HepG2 (cell line): ENCODE measurements around the gene CAMK1D. TPM values are rescaled to one million over a fixed set of nuclear protein-coding genes. Genes with fewer than 3 reads are reported as not detected.

Experiments
- ATAC-seq: fragments of 200-7000 bp; cut with Tn5 transposase; 3 replicates; pipeline ENCODE4 v1.9.1; 2020; ENCODE audit warnings: mild to moderate bottlenecking, moderate library complexity
- BruUV-seq: library from RNA; stranded (reverse); fragments of 400-500 nt; replicated peaks from 2 replicates; lab custom pipeline; 2021; lab: Mats Ljungman, UMichigan
- CTCF ChIA-PET: fragments of 300-600 bp; formaldehyde crosslinking; extraction: SDS; loops from one replicate; lab custom pipeline; 2021; ENCODE audit warnings: low total read pairs, inconsistent platforms, low intra/inter-chr PET ratio; lab: Yijun Ruan, JAX
- POLR2A ChIA-PET: fragments of 350-600 bp; sonication (Branson Sonifier 250); formaldehyde crosslinking; loops from one replicate; lab custom pipeline; 2020; ENCODE audit warnings: antibody characterized with exemption, inconsistent platforms; lab: Yijun Ruan, JAX
- DNase-seq: peaks from one replicate; pipeline ENCODE4 v3.0.0-alpha.2; 2015; ENCODE audit warnings: low spot score
- FAIRE-seq: peaks from 3 replicates; lab custom pipeline; 2011; peaks lifted over from hg19 to GRCh38; lab: Jason Lieb, UNC
- H2AFZ ChIP-seq: one replicate; pipeline ENCODE4 v1.6.1; 2011; ENCODE audit warnings: low read length, inconsistent platforms
- H3K27ac ChIP-seq: fragments of 300-600 bp; 3 replicates; pipeline ENCODE4 v1.8.0; 2011; ENCODE audit warnings: mixed run types, mild to moderate bottlenecking, mixed read lengths, low read length, inconsistent platforms; ENCODE audit not compliant: insufficient read depth; ENCODE audit errors: extremely low read length
- H3K27me3 ChIP-seq, 2 experiments: fragments of 200-600 bp in 1 of 2; 2 replicates in 1 of 2; 3 replicates in 1 of 2; pipeline versions ENCODE4 v1.6.0 to v1.8.0; 2011; ENCODE audit warnings: low read length in 2 of 2, mild to moderate bottlenecking in 2 of 2, moderate library complexity in 2 of 2, inconsistent platforms in 1 of 2; ENCODE audit not compliant: insufficient read depth in 2 of 2, control insufficient read depth in 1 of 2
- H3K36me3 ChIP-seq, 2 experiments: fragments of 200-600 bp in 1 of 2; replicated peaks in 1 of 2; 2 replicates in 1 of 2; 3 replicates in 1 of 2; pipeline versions ENCODE4 v1.5.1 to v1.8.0; 2011; ENCODE audit warnings: low read length in 2 of 2, inconsistent platforms in 1 of 2; ENCODE audit not compliant: insufficient read depth in 2 of 2, control insufficient read depth in 1 of 2
- H3K4me1 ChIP-seq: 2 replicates; pipeline ENCODE4 v1.5.1; 2012; ENCODE audit warnings: low read length, inconsistent platforms; ENCODE audit not compliant: insufficient read depth
- H3K4me2 ChIP-seq: 2 replicates; pipeline ENCODE4 v1.6.0; 2011; ENCODE audit warnings: low read depth, low read length, inconsistent platforms
- H3K4me3 ChIP-seq, 3 experiments: fragments of 200-600 bp in 1 of 3; sonication (generic), shearing (Covaris generic) in 1 of 3; replicated peaks in 1 of 3; 2 replicates each; pipeline ENCODE4 v1.5.1; 2011 to 2016; ENCODE audit warnings: low read length in 3 of 3, inconsistent platforms in 2 of 3, low read depth in 2 of 3, mild to moderate bottlenecking in 2 of 3, control low read depth in 1 of 3, mixed read lengths in 1 of 3; ENCODE audit not compliant: insufficient read depth in 1 of 3
- H3K79me2 ChIP-seq: one replicate; pipeline ENCODE4 v1.6.1; 2011; ENCODE audit warnings: low read length, inconsistent platforms; ENCODE audit not compliant: insufficient read depth
- H3K9ac ChIP-seq: 2 replicates; pipeline ENCODE4 v1.6.0; 2011; ENCODE audit warnings: mild to moderate bottlenecking, low read depth, low read length, inconsistent platforms; ENCODE audit not compliant: insufficient read depth
- H3K9me3 ChIP-seq: 2 replicates; pipeline ENCODE4 v1.5.1; 2012; ENCODE audit warnings: mild to moderate bottlenecking, low read length
- H4K20me1 ChIP-seq: 2 replicates; pipeline ENCODE4 v1.6.0; 2011; ENCODE audit warnings: inconsistent platforms, mild to moderate bottlenecking, low read length, moderate library complexity; ENCODE audit not compliant: insufficient read depth
- ATF7 ChIP-seq, 2 experiments: fragments of 450-650 bp in 1 of 2; sonication (generic) in 1 of 2; formaldehyde crosslinking in 1 of 2; IDR thresholded peaks; 2 replicates each; pipeline versions ENCODE4 v1.4.0 to v1.6.1; 2016 to 2020; ENCODE audit warnings: antibody characterized with exemption in 1 of 2, mild to moderate bottlenecking in 1 of 2, missing genetic modification reagents in 1 of 2
- FIP1L1 ChIP-seq: fragments of 200-400 bp; formaldehyde crosslinking; IDR thresholded peaks from 2 replicates; pipeline ENCODE4 v1.6.1; 2018; ENCODE audit warnings: low read depth, mild to moderate bottlenecking, low read length, moderate library complexity, borderline replicate concordance; ENCODE audit not compliant: insufficient read depth
- JUND ChIP-seq: sonication (generic); formaldehyde crosslinking; IDR thresholded peaks from 2 replicates; pipeline ENCODE4 v1.8.0; 2022; ENCODE audit warnings: mild to moderate bottlenecking, missing genetic modification reagents
- NCOR1 ChIP-seq: fragments of 200-600 bp; sonication (generic); IDR thresholded peaks from 2 replicates; pipeline ENCODE4 v1.7.0; 2017; ENCODE audit warnings: antibody characterized with exemption, low read length, borderline replicate concordance
- TBP ChIP-seq: sonication (generic); formaldehyde crosslinking; IDR thresholded peaks from 2 replicates; pipeline ENCODE4 v1.5.0; 2020; ENCODE audit warnings: missing genetic modification reagents
- ZFP36 ChIP-seq: fragments of 150-350 bp; IDR thresholded peaks from 2 replicates; pipeline ENCODE4 v1.6.1; 2018; ENCODE audit warnings: borderline replicate concordance, low read length, low read depth; ENCODE audit not compliant: partially characterized antibody
- WGBS: methylation state at CpG from one replicate; pipeline ENCODE4 v1.1.6; 2017; ENCODE audit warnings: low lambda C conversion rate; 5-methylcytosine and 5-hydroxymethylcytosine counted together
- in situ Hi-C: cut with HindIII; loops from 2 replicates; pipeline ENCODE4 v1.10.0; 2017; ENCODE audit warnings: low pct_unique_long_range_greater_than_20kb; ENCODE audit not compliant: extremely low pct_ligation_motif_present
- intact Hi-C: fragments of 100-400 bp; cut with micrococcal nuclease; formaldehyde crosslinking; loops from one replicate; pipeline ENCODE4 v1.10.0; 2022; ENCODE audit not compliant: unreplicated experiment
- polyA plus RNA-seq, 8 experiments: library from polyadenylated mRNA; depleted of rRNA in 3 of 8; stranded (reverse) in 7 of 8; unstranded in 1 of 8; fragments of >200 nt; fragmentation: Illumina TruSeq in 4 of 8; extraction: Trizol in 4 of 8; gene quantifications; 2 replicates each; pipeline versions ENCODE4 v1.2.1 to v1.2.3, GENCODE V29; 2011 to 2016; ENCODE audit warnings: low read depth in 4 of 8, missing spikeins in 1 of 8, mixed read lengths in 1 of 8; ENCODE audit not compliant: insufficient read depth in 1 of 8
- total RNA-seq, 5 experiments: library from RNA; depleted of rRNA; stranded (reverse); fragments of >200 nt; fragmentation: Illumina TruSeq; extraction: Trizol; gene quantifications; 2 replicates each; pipeline ENCODE4 v1.2.3, GENCODE V29; 2016; ENCODE audit warnings: low read depth in 1 of 5
- TF ChIP-seq, protein P1 (sequence below): conservative IDR thresholded peaks from 2 replicates; pipeline ENCODE4 v1.6.1; 2018; ENCODE audit warnings: missing genetic modification reagents

CAMK1D gene
- total and polyA plus RNA-seq, 2 of the 13 experiments (the other 11 are each of a cell fraction or from before 2014, with no cell fraction given) = under 0.01 TPM; not detected in 1

DNA sequence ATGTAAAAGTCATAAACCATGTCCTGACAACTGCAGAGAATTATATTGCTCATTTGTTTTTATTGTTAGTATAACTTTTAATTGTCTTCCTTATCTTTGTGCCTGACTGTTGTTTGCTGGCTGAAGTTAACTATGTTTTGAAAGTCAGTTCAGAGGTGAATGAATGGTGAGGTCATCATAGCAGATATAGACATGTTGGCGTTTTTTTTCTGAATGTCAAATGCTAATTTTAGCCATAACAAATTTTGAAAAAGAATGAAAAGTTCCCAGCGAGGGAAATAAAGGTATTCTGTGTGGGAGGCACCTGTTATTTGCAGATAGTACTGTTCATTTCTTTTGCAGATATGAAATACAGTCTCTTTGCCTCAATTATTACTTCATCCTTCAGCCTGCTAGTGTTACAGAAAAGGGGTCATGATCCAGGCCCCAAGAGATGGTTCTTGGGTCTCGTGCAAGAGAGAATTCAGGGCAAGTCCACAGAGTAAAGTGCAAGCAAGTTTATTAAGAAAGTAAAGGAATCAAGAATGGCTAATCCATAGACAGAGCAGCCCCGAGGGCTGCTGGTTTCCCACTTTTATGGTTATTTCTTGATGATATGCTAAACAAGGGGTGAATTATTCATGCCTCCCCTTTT is 96.5 kb downstream of the CAMK1D start:
- CTCF ChIA-PET = no interaction called here
- Histone ChIP-seq H3K4me1 (no peaks in the 10 kb centered on the region), H3K27me3 (no peaks in the 10 kb centered on the region), H3K36me3 (no peaks in the 10 kb centered on the region), H4K20me1 (no peaks in the 10 kb centered on the region), H3K79me2 (no peaks in the 10 kb centered on the region), H3K9ac (no peak overlapping the region), H2AFZ (no peak overlapping the region), H3K9me3 (no peaks in the 10 kb centered on the region), H3K4me2 (no peak overlapping the region), H3K4me3 (no peak overlapping the region), H3K27ac (no peak overlapping the region)
- intact Hi-C loops = no loop called here
- WGBS = 23% methylated on average over 4 of the region's 4 CpGs
- no peak for ATAC-seq
- TF ChIP-seq TBP (CRISPR knock-in tag) (no peak), ZFP36 (no peak), JUND (CRISPR knock-in tag) (no peak), FIP1L1 (no peak), ATF7 (IDR thresholded peaks at IDR 0.05) (peak; percentile 49; the same call in 1 of the 2 replicates), ATF7 (CRISPR knock-in tag; IDR thresholded peaks at IDR 0.05) (no peak), NCOR1 (no peak)
- TF ChIP-seq, protein P1, sequence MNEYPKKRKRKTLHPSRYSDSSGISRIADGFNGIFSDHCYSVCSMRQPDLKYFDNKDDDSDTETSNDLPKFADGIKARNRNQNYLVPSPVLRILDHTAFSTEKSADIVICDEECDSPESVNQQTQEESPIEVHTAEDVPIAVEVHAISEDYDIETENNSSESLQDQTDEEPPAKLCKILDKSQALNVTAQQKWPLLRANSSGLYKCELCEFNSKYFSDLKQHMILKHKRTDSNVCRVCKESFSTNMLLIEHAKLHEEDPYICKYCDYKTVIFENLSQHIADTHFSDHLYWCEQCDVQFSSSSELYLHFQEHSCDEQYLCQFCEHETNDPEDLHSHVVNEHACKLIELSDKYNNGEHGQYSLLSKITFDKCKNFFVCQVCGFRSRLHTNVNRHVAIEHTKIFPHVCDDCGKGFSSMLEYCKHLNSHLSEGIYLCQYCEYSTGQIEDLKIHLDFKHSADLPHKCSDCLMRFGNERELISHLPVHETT = no peak
- no peak for DNase-seq
- no peak for FAIRE-seq
- BruUV-seq = no TSS peak
- in situ Hi-C loops = no loop called here
- POLR2A ChIA-PET = no interaction called here
